G401 (cell line): Measurements from ENCODE around the gene SBNO1. TPM values are rescaled to one million over a fixed set of nuclear protein-coding genes. Genes with fewer than 3 reads are reported as not detected.
"Not testable (repeated sequence)": the region's sequence is repeated elsewhere in the genome, so short reads cannot be mapped to it uniquely, and the experiment has no call there.

Source experiments
- DNase-seq: peaks from one replicate; pipeline ENCODE4 v3.0.0-alpha.2; 2015; ENCODE audit warnings: low spot score
- in situ Hi-C: cut with HindIII; loops from 2 replicates; pipeline ENCODE4 v1.10.0; 2016; ENCODE audit warnings: low sequenced_read_pairs, mixed read lengths
- total RNA-seq: library from RNA; depleted of rRNA; stranded (reverse); fragments of >200 nt; shearing (Covaris generic); gene quantifications from 2 replicates; pipeline ENCODE4 v1.2.3, GENCODE V29; 2014; rRNA removed

SBNO1 gene
- total RNA-seq, result 9.7 and 16.0 TPM in 2 replicates

GRCh38 chr12:123364532-123365024 lies at the start of gene SBNO1:
SBNO1 (minus strand) TSS chr12:123364847; CDS start chr12:123350441, 14,406 bp downstream.
- peak; percentile 88 for DNase-seq
- in situ Hi-C loops, result no loop called here

DNA sequence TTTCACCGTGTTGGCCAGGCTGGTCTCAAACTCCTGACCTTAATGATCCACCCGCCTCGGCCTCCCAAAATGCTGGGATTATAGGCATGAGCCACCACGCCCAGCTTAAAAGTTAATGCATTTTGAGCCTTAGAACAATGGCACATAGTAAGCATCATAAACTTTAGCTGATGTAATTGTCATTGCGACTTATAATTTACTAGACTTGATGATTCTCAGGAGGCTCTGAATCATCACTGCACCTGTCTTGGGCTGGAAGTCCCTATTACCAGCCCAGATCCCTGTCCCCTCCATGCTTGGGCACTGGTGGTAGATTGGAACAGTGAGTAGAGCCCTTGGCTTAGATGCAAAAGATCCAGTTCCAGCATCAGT lies 45.4 kb upstream of the SBNO1 start:
- in situ Hi-C loops, result no loop called here

GRCh38 chr12:123409284-123410040 lies 44.8 kb upstream of the SBNO1 start:
- in situ Hi-C loops, DNase-seq: not testable (repeated sequence)

More for the DNA sequence above, 45.4 kb upstream of the SBNO1 start:
- no peak for DNase-seq

DNA sequence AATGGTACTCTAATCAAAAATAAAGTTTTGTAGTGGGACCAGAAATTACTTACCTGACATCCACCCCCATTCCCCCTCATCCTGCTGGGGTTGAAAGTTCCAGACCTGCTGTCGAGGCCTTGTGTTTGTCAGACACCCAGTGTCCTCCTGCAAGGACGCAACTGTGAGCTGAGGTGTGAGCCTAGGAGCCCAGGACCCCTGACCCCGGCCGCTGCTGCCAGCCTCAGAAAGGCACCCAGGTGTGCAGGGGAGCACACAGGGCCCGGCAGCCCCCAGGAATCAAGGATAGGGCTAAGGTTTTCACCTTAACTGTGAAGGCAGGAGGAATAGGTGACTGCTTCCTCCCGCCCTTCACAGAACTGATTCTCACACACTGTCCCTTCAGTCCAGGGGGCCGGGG lies 44.0 kb upstream of the SBNO1 start:
- in situ Hi-C loops, DNase-seq: not testable (repeated sequence)

GRCh38 chr12:123407934-123408333 lies 43.3 kb upstream of the SBNO1 start:
- in situ Hi-C loops, DNase-seq: not testable (repeated sequence)

- in situ Hi-C loops, DNase-seq: not testable (repeated sequence)
Measured at GRCh38 chr12:123407269-123407668, 42.6 kb upstream of the SBNO1 start.

GRCh38 chr12:123404581-123404980 lies 39.9 kb upstream of the SBNO1 start:
- in situ Hi-C loops, result no loop called here
- DNase-seq, result no peak

- in situ Hi-C loops, result no loop called here
- DNase-seq, result peak; percentile 28
Measured at GRCh38 chr12:123401753-123402683, 37.4 kb upstream of the SBNO1 start.

DNA sequence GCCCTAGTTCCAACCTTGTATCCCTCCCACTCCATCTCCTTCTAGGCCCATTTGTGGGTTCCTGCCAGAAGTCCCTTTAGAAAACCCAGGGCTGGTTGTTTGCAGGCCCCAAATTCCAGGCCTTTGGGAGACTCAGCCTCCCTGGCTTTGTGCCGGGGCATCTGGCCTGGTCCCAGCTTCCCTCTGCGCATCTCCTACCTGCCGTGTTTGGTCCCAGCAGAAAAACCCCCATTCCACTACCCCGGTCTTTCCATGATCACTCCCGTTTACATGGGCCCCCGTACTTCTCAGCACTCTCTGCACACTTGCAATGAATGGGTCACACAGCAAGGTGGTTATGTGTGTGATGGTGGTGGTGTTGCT lies 34.6 kb upstream of the SBNO1 start:
- DNase-seq, result no peak
- in situ Hi-C loops, result no loop called here

- peak; percentile 96 for DNase-seq
- in situ Hi-C loops, result no loop called here
Measured at GRCh38 chr12:123398550-123399254, 34.1 kb upstream of the SBNO1 start.

- in situ Hi-C loops, result no loop called here
Measured at GRCh38 chr12:123398177-123398549, 33.5 kb upstream of the SBNO1 start.

DNA sequence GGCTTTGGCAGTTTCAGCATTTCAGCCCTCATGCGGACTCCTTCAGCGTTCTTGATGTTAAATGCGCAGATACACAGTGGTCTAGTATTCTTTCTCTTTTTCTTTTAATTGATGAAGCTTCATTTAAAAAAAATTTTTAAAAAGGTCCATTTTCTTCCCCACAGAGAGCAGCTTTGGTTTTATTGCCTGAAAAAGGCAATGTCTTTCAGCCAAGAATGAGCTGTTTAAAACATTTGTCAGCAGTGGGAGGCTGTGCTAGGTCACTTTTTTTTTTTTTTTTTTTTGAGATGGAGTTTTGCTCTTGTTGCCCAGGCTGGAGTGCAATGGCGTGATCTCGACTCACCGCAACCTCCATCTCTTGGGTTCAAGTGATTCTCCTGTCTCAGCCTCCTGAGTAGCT lies 32.8 kb upstream of the SBNO1 start:
- DNase-seq, result no peak
- in situ Hi-C loops, result no loop called here

More at GRCh38 chr12:123398177-123398549, 33.5 kb upstream of the SBNO1 start:
- DNase-seq, result no peak

DNA sequence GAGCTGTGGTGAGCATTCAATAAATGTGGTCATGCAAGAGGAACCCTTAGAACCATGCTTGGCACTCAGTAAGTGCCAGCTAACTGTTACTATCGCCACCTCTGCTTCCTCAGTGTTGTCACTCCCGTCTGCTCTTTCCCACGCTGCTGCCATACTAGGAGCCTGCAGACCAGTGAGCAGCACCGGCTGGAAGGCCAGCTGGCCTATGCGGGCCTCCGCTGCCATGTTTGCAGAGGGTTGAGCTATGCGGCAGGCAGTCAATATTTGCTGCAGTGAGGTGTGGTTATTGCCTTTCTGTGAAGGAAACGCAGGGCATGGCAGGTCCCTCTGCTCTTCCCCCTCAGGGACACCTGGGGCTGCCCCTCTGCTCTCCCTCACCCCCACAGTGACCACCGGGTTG lies 32.3 kb upstream of the SBNO1 start:
- in situ Hi-C loops, result no loop called here
- peak; percentile 28 for DNase-seq

DNA sequence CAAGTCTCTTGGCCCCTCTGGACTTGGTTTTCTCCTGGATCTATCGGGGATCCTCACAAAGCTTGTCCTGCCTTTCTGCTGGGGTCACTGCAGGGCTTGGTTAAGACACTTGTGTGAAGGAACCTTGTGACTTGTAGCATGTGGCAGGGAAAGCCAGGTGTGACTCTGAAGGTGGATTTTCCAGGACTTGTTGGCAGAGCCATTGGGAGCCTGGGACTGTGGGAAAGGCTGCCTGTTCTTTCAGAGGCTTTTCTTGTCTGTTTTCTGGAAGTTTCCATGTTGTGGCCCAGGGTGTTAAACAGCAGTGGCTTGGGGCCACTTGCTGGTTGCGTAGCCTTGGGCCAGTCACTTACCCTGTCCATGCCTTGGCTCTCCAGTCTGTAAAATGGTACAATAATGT lies 31.9 kb upstream of the SBNO1 start:
- in situ Hi-C loops, result no loop called here
- DNase-seq, result no peak

DNA sequence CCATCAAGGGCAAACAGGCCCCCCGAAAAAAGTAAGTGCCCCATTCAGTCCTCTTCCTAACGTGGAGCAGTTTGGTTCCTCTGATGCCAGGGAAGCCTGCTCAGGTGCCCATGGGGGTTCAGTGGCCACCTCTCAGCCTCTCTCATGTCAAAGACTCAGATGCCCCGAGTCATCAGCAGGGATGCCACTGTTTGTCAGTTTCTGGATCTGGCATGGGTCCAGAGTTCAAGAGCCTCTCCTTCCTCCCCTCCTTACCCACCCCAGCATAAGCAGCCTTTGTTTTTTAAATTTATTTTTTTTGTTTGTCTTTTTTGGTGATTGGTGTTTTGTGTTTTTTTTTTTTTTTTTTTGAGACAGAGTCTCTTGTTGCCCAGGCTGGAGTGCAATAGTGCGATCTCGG lies 30.6 kb upstream of the SBNO1 start:
- in situ Hi-C loops, result no loop called here
- no peak for DNase-seq

GRCh38 chr12:123393747-123394146 lies 29.1 kb upstream of the SBNO1 start:
- no peak for DNase-seq
- in situ Hi-C loops, result no loop called here

DNA sequence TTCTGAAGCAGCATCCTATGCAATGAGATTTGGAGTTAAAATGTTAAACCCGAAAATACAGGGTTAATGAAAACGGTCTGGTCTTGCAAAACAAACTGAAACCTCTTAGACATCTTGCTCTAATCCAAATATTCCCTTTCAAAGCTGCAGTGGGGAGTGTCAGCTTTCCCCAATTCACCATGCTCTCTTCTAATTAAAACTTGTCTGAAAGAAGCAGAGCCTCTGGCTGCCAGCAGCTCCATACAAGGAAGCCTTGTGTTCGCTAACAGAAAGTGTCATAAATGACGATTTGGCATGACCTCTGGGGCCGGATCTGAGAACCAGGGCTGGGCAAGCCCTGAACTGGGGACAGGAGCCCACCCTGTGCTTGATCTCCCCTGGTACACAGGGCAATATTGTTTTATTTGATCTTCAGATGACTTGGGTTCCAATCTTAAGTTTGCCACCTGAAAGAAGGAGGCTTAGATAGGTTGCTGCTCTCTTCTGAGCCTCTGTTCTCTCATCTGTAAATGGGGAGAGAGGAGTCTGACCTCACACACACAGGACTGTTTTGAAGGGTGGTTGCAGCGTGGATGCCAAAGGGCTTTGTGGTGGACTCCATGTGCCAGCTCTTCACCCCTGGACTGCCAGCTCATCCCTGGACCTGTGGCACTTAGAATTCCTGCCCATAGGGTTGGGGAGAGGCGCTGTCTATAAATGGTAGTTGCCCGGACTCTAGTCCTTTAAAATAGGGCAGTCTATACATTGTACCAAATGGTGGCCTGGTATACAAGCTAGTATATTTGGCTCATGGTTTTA lies 27.1 kb upstream of the SBNO1 start:
- no peak for DNase-seq
- in situ Hi-C loops, result no loop called here

GRCh38 chr12:123390498-123391426 lies 26.1 kb upstream of the SBNO1 start:
- in situ Hi-C loops, result no loop called here
- DNase-seq, result peak; percentile 53
